Thyroid gland (tissue), 4 donors: Measurements from ENCODE around the gene NPSR1. TPM values are rescaled to one million over a fixed set of nuclear protein-coding genes. Genes with fewer than 3 reads are reported as not detected.

Source experiments
- DNase-seq, 2 donors: peaks; one replicate each; pipeline ENCODE4 v3.0.0-alpha.2; 2019
- H3K27ac ChIP-seq, 3 donors: fragments of 200-600 bp; sonication (generic); 1 replicate in 2 of 3; 2 replicates in 1 of 3; pipeline ENCODE4 v1.5.1; 2016 to 2019; ENCODE audit warnings: mild to moderate bottlenecking in 1 of 3, moderate library complexity in 1 of 3
- H3K27me3 ChIP-seq: fragments of 200-600 bp; sonication (generic); one replicate; pipeline ENCODE4 v1.5.1; 2019
- H3K36me3 ChIP-seq, 2 donors: fragments of 200-600 bp; sonication (generic); one replicate each; pipeline ENCODE4 v1.5.1; 2016 to 2019
- H3K4me1 ChIP-seq, 2 donors: fragments of 200-600 bp; sonication (generic); one replicate each; pipeline ENCODE4 v1.5.1; 2017 to 2019
- H3K4me3 ChIP-seq, 3 donors: fragments of 200-600 bp; sonication (generic); replicated peaks in 1 of 3; 1 replicate in 2 of 3; 2 replicates in 1 of 3; pipeline ENCODE4 v1.5.1; 2016; ENCODE audit warnings: mild to moderate bottlenecking in 1 of 3
- H3K9me3 ChIP-seq: fragments of 200-600 bp; sonication (generic); one replicate; pipeline ENCODE4 v1.5.1; 2017
- CTCF ChIP-seq, 6 experiments: fragments of 200-600 bp in 3 of 6; fragments of 450-650 bp in 3 of 6; sonication (generic) in 3 of 6; IDR thresholded peaks; one replicate each; pipeline ENCODE4 v1.5.1; 2016 to 2019; ENCODE audit warnings: antibody characterized with exemption in 6 of 6, mild to moderate bottlenecking in 2 of 6, inconsistent platforms in 1 of 6, moderate library complexity in 1 of 6
- POLR2A ChIP-seq, 2 donors: fragments of 450-650 bp; IDR thresholded peaks; one replicate each; pipeline ENCODE4 v1.6.1; 2017; ENCODE audit warnings: antibody characterized with exemption in 2 of 2, mild to moderate bottlenecking in 2 of 2, moderate library complexity in 1 of 2
- WGBS, 2 donors: methylation state at CpG; one replicate each; pipeline ENCODE4 v1.1.5; 2017; 5-methylcytosine and 5-hydroxymethylcytosine counted together
- intact Hi-C: fragments of 100-400 bp; cut with DNase I; formaldehyde crosslinking; loops from one replicate; pipeline ENCODE4 v1.15.1; 2023
- total RNA-seq, 4 donors: library from RNA; depleted of rRNA; stranded (reverse); fragments of >200 nt; gene quantifications; one replicate each; pipeline ENCODE4 v1.2.3, GENCODE V29; 2016

The NPSR1 gene
- total RNA-seq, 4 donors from 2014 or later: not detected

DNA sequence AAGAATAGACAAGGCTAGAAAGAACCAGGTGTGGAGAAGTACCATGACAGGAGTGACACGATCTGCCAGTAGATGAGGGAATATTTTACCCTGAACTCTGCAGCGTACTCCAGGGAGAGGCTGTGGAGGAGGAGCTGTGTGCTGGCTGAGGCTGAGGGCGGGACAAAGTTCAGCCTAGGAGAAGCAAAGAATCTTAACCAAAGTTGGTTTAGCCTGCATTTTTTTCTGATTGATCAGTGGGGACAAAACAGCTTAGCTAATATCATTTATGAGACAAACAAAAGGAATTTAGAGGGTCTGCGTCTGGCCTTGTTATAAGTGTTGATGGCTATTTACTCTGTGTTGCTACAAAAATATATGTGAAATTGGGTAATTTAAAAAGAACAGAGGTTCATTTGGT lies 5.2 kb upstream of the NPSR1 start:
- TF ChIP-seq POLR2A (IDR thresholded peaks at IDR 0.05) (no peak), CTCF (IDR thresholded peaks at IDR 0.05) (no peak)

DNA sequence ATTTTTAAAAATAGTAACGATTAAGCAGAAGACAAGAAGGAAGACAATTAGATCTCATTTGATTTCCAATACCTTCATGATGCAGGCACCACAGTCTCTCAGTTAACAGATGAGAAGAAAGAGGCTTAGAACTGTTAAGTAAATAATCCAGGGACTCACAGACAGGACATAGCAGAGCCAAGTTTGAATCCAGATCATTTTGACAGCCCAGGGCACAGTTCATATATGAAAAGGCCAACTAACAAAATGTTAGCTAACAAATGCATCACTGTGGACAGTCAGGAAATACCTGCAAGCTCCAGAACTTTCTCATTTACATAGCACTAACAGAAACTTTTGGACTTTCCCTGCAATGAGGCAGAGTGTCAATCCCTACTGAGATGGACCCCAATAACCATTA lies 4.2 kb upstream of the NPSR1 start:
- no peaks in the 10 kb centered on the region for H3K27me3 ChIP-seq
- intact Hi-C loops: no loop called here
- no peaks in the 10 kb centered on the region for H3K36me3 ChIP-seq
- no peaks in the 10 kb centered on the region for H3K4me1 ChIP-seq
- H3K9me3 ChIP-seq: no peaks in the 10 kb centered on the region
- no peak overlapping the region for H3K4me3 ChIP-seq
- DNase-seq: no peak
- 86 to 90% methylated on average over 1 of the region's 1 CpG for WGBS, 2 donors
- no peak for TF ChIP-seq POLR2A (IDR thresholded peaks at IDR 0.05)
- TF ChIP-seq CTCF (IDR thresholded peaks at IDR 0.05): no peak
- H3K27ac ChIP-seq: no peak overlapping the region

More for the DNA sequence above, 5.2 kb upstream of the NPSR1 start:
- Histone ChIP-seq H3K36me3 (no peaks in the 10 kb centered on the region), H3K4me3 (no peak overlapping the region), H3K27me3 (no peaks in the 10 kb centered on the region), H3K27ac (no peak overlapping the region), H3K4me1 (no peaks in the 10 kb centered on the region), H3K9me3 (no peaks in the 10 kb centered on the region)
- intact Hi-C loops: no loop called here
- WGBS, 2 donors: 64 to 67% methylated on average over 4 of the region's 4 CpGs
- DNase-seq: no peak

DNA sequence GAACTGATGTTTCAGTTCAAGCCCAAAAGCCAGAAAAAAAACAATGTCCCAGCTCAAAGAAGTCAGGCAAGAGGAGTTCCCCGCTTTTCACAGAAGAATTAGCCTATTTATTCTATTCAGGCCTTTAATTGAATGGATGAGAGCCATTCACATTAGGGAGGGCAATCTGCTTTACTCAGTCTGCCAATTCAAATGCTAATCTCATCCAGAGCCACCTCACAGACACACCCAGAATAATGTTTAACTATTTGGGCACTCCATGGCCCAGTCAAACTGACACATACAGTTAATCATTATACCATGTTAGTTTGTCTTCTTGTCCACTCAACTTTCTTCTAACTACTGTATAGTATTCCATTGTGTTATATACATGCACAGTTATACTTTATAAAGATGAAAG lies 2.6 kb upstream of the NPSR1 start:
- Histone ChIP-seq H3K36me3 (no peaks in the 10 kb centered on the region), H3K4me3 (no peak overlapping the region), H3K27me3 (no peaks in the 10 kb centered on the region), H3K4me1 (no peaks in the 10 kb centered on the region), H3K27ac (no peak overlapping the region), H3K9me3 (no peaks in the 10 kb centered on the region)
- intact Hi-C loops: no loop called here
- TF ChIP-seq CTCF (IDR thresholded peaks at IDR 0.05): no peak
- no peak for TF ChIP-seq POLR2A (IDR thresholded peaks at IDR 0.05)
- 86 to 87% methylated on average over 1 of the region's 1 CpG for WGBS, 2 donors
- no peak for DNase-seq

DNA sequence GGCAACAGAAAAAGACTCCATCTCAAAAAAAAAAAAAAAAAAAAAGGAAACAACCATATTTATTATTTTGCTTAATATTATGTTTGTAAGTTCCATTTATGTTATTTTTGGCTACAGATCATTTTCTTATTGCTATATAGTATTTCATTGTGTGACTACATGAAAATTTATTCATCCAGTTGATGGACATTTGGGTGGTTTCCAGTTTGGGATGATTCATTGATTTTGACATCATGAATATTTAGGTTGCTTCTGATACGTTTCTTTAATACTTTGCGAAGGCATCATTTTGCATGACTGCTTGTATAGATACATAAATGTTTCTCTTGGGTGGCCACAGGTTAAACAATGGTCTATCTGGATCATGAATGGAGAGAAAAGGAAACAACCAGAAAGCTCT lies 2.0 kb upstream of the NPSR1 start:
- Histone ChIP-seq H3K27me3 (no peaks in the 10 kb centered on the region), H3K4me1 (no peaks in the 10 kb centered on the region), H3K27ac (no peak overlapping the region), H3K4me3 (no peak overlapping the region), H3K9me3 (no peaks in the 10 kb centered on the region), H3K36me3 (no peaks in the 10 kb centered on the region)
- TF ChIP-seq CTCF (IDR thresholded peaks at IDR 0.05) (no peak), POLR2A (IDR thresholded peaks at IDR 0.05) (no peak)
- intact Hi-C loops: no loop called here
- no peak for DNase-seq
- 85 to 90% methylated on average over 2 of the region's 2 CpGs for WGBS, 2 donors

GRCh38 chr7:34659472-34660075 lies 1.6 kb downstream of the NPSR1 start:
- Histone ChIP-seq H3K27me3 (no peaks in the 10 kb centered on the region), H3K36me3 (no peaks in the 10 kb centered on the region), H3K4me3 (no peak overlapping the region), H3K27ac (no peak overlapping the region), H3K9me3 (no peaks in the 10 kb centered on the region), H3K4me1 (no peaks in the 10 kb centered on the region)
- WGBS, 2 donors: 33 to 48% methylated on average over 3 of the region's 3 CpGs
- no peak for DNase-seq
- no peak for TF ChIP-seq CTCF (IDR thresholded peaks at IDR 0.05)
- no peak for TF ChIP-seq POLR2A (IDR thresholded peaks at IDR 0.05)
- intact Hi-C loops: no loop called here
